CD4-positive, alpha-beta T cell (primary cell): Measurements from ENCODE around the gene ZGPAT. TPM values are rescaled to one million over a fixed set of nuclear protein-coding genes. Genes with fewer than 3 reads are reported as not detected.

Experiments used
- ATAC-seq: fragments of 200-7000 bp; cut with Tn5 transposase; one replicate; pipeline ENCODE4 v1.10.0; 2022; ENCODE audit warnings: mild to moderate bottlenecking; ENCODE audit not compliant: poor library complexity
- CTCF ChIA-PET: fragments of 350-600 bp; sonication (Branson Sonifier 250); formaldehyde crosslinking; loops from one replicate; lab custom pipeline; 2021; ENCODE audit warnings: antibody characterized with exemption, inconsistent platforms; lab: Charles Lee
- POLR2A ChIA-PET: fragments of 350-600 bp; sonication (Branson Sonifier 250); formaldehyde crosslinking; loops from one replicate; lab custom pipeline; 2021; ENCODE audit warnings: antibody characterized with exemption, inconsistent platforms; lab: Charles Lee
- DNase-seq, 14 experiments: peaks; one replicate each; pipeline ENCODE4 v3.0.0-alpha.2; 2013 to 2020; ENCODE audit warnings: mixed read lengths in 2 of 14
- H3K27ac ChIP-seq, 2 donors: one replicate each; pipeline versions ENCODE4 v1.5.1 to v1.7.0; 2013; ENCODE audit warnings: low read length in 2 of 2, low read depth in 1 of 2, mild to moderate bottlenecking in 1 of 2
- H3K27me3 ChIP-seq, 2 experiments: 1 replicate in 1 of 2; 2 replicates in 1 of 2; pipeline versions ENCODE4 v1.6.1 to v1.7.0; 2013; ENCODE audit warnings: low read length in 2 of 2, control low read depth in 1 of 2, mild to moderate bottlenecking in 1 of 2, moderate library complexity in 1 of 2; ENCODE audit not compliant: insufficient read depth in 2 of 2, control insufficient read depth in 1 of 2
- H3K36me3 ChIP-seq: one replicate; pipeline ENCODE4 v1.6.1; 2013; ENCODE audit warnings: low read length, control low read depth; ENCODE audit not compliant: insufficient read depth
- H3K4me1 ChIP-seq: one replicate; pipeline ENCODE4 v1.6.1; 2013; ENCODE audit warnings: low read length, control low read depth; ENCODE audit not compliant: insufficient read depth
- H3K4me3 ChIP-seq: one replicate; pipeline ENCODE4 v1.5.1; 2013; ENCODE audit warnings: mild to moderate bottlenecking, low read length, moderate library complexity
- H3K9me3 ChIP-seq, 2 experiments: 1 replicate in 1 of 2; 2 replicates in 1 of 2; pipeline versions ENCODE4 v1.6.1 to v1.7.0; 2013; ENCODE audit warnings: low read length in 2 of 2, mild to moderate bottlenecking in 2 of 2, control low read depth in 1 of 2, moderate library complexity in 1 of 2; ENCODE audit not compliant: control insufficient read depth in 1 of 2, insufficient read depth in 1 of 2
- H3K27ac Mint-ChIP-seq: one replicate; pipeline ENCODE4 v1.8.0; 2020; ENCODE audit warnings: mixed read lengths
- H3K27me3 Mint-ChIP-seq: one replicate; pipeline ENCODE4 v1.8.0; 2021; ENCODE audit warnings: mixed read lengths
- H3K36me3 Mint-ChIP-seq: one replicate; pipeline ENCODE4 v1.8.0; 2021; ENCODE audit warnings: low read depth, mixed read lengths
- H3K4me1 Mint-ChIP-seq: one replicate; pipeline ENCODE4 v1.8.0; 2021; ENCODE audit warnings: low read depth, mixed read lengths
- H3K4me3 Mint-ChIP-seq: one replicate; pipeline ENCODE4 v1.8.0; 2020; ENCODE audit warnings: mild to moderate bottlenecking, mixed read lengths
- H3K9me3 Mint-ChIP-seq: one replicate; pipeline ENCODE4 v1.8.0; 2020; ENCODE audit warnings: mixed read lengths
- intact Hi-C, 2 experiments: fragments of 100-400 bp; cut with DNase I in 1 of 2; cut with micrococcal nuclease in 1 of 2; formaldehyde crosslinking; loops; one replicate each; pipeline versions ENCODE4 v1.15.1 to v1.9.0; 2023 to 2025; cut with DNase I, micrococcal nuclease
- total RNA-seq, 174 experiments: library from RNA in 2 of 174; stranded (reverse) in 2 of 174; gene quantifications; one replicate each; pipeline ENCODE4 v1.2.3 and lab custom pipeline; 2021 to 2026
- TF ChIP-seq, protein P1 (sequence below): fragments of 200-600 bp; IDR thresholded peaks from one replicate; pipeline ENCODE4 v1.8.0; 2022; ENCODE audit warnings: antibody characterized with exemption, mild to moderate bottlenecking

The ZGPAT gene
- total RNA-seq, 2 experiments from 2014 or later, result 28.2 to 33.4 TPM

DNA sequence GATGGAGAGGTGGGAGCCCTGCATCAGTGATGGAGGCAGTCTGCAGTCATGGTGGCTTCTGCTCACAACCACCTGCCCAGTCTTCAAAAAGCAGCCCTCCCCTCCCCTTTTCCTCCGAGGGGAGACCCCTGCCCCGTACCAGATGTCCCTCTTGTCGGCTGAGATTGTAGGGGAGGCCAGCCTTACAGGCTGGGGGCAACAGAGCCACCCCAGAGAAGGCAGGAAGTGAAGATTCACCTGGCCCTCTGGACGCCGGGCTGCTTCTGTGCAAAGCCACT lies 6.8 kb upstream of the ZGPAT start:
- H3K27me3 Mint-ChIP-seq, result no peaks in the 10 kb centered on the region
- ATAC-seq (no peak), DNase-seq (peak in 1 of 14 experiments; percentile 1)
- Histone ChIP-seq H3K36me3 (peaks cover 34% of the 10 kb centered on the region), H3K27me3 (no peaks in the 10 kb centered on the region), H3K4me3 (no peak overlapping the region), H3K4me1 (peaks cover 60% of the 10 kb centered on the region), H3K9me3 (no peaks in the 10 kb centered on the region), H3K27ac (no peak overlapping the region)
- ChIA-PET POLR2A (no interaction called here), CTCF (no interaction called here)
- peaks cover 9% of the 10 kb centered on the region for H3K4me1 Mint-ChIP-seq
- TF ChIP-seq, protein P1, sequence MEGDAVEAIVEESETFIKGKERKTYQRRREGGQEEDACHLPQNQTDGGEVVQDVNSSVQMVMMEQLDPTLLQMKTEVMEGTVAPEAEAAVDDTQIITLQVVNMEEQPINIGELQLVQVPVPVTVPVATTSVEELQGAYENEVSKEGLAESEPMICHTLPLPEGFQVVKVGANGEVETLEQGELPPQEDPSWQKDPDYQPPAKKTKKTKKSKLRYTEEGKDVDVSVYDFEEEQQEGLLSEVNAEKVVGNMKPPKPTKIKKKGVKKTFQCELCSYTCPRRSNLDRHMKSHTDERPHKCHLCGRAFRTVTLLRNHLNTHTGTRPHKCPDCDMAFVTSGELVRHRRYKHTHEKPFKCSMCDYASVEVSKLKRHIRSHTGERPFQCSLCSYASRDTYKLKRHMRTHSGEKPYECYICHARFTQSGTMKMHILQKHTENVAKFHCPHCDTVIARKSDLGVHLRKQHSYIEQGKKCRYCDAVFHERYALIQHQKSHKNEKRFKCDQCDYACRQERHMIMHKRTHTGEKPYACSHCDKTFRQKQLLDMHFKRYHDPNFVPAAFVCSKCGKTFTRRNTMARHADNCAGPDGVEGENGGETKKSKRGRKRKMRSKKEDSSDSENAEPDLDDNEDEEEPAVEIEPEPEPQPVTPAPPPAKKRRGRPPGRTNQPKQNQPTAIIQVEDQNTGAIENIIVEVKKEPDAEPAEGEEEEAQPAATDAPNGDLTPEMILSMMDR, result no peak
- H3K4me3 Mint-ChIP-seq, result no peak overlapping the region
- H3K27ac Mint-ChIP-seq, result peak overlapping the region; percentile 24
- H3K9me3 Mint-ChIP-seq, result no peaks in the 10 kb centered on the region
- peaks cover 18% of the 10 kb centered on the region for H3K36me3 Mint-ChIP-seq
- intact Hi-C loops, result loop anchor here in 1 of 2 experiments (10.0 kb wide), 1 partner anchor 274 kb away; the partner anchor contains the start of gene SAMD10

DNA sequence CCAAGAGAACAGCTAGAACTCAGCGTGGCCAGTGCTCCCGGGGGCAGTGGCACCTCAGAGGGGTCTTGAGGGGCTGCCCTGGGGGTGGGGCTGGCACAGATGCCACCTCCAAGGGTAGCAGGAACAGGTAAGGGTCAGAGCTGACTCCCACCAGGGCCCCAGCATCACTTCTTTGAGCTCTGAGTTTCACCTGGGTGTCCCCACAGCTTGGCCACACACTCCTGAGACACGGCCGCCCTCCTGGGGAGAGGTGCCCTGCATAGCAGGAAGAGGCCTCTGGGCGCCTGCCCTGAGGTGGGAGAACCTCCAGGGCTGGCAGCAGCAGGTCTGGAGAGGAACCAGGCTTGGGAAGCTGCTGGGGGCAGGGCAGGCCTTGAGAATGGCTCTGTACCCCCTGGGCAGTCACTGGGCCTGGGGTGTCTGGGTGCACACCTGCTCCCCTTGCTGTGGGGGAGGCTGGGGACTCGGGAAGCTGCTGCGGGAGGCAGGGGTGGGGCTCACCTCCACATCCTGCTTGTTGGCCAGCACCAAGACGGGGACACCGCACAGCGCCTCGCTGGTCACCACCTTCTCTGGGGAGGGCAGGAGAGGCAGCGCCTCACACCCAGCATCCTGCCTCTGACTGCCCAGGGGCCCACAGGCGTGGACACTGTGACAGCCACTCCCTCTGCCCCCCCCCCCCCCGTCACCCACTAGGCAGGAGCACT lies 6.4 kb upstream of the ZGPAT start:
- CTCF ChIA-PET, result no interaction called here
- Histone ChIP-seq H3K4me1 (peaks cover 60% of the 10 kb centered on the region), H3K9me3 (no peaks in the 10 kb centered on the region), H3K27me3 (no peaks in the 10 kb centered on the region), H3K4me3 (no peak overlapping the region), H3K36me3 (peaks cover 39% of the 10 kb centered on the region), H3K27ac (peak overlapping the region in 1 of 2 donors; percentile 21)
- intact Hi-C loops, result loop anchor here in 1 of 2 experiments (10.0 kb wide), 1 partner anchor 273 kb away; the partner anchor contains the start of gene SAMD10
- no peaks in the 10 kb centered on the region for H3K9me3 Mint-ChIP-seq
- no peak overlapping the region for H3K4me3 Mint-ChIP-seq
- DNase-seq, result peak in 2 of 14 experiments; percentile 3 to 27
- H3K27ac Mint-ChIP-seq, result peak overlapping the region; percentile 24
- H3K36me3 Mint-ChIP-seq, result peaks cover 18% of the 10 kb centered on the region
- H3K27me3 Mint-ChIP-seq, result no peaks in the 10 kb centered on the region
- peaks cover 6% of the 10 kb centered on the region for H3K4me1 Mint-ChIP-seq
- TF ChIP-seq, protein P1, result no peak
- ATAC-seq, result no peak
- POLR2A ChIA-PET, result no interaction called here

DNA sequence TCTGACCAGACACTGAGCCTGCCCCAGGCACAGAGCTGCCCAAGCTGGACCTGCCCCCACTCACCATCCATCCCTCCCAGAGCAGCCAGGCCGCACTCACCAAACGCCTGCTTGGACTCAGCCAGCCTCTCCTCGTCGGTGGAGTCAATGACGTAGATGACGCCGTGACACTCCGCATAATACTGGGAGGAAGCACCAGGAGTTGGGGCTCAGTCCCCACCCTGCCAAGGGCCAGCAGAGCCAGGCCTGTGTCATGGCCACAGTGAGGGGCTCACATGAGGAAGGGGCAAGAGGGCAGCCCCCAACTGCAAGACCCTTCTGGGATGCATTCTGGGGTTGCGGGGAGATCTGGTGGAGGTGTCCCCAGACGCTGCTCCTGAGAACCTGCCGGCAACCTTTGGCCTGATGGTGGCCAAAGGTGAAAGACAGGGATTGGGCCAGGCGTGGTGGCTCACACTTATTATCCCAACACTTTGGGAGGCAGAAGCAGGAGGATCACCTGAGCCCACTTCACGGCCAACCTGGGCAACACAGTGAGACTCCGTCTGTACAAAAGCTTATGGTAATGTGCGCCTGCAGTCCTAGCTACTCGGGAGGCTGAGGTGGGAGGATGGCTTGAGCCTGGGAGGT lies 5.7 kb upstream of the ZGPAT start:
- H3K4me1 Mint-ChIP-seq, result peaks cover 13% of the 10 kb centered on the region
- no peak overlapping the region for H3K4me3 Mint-ChIP-seq
- H3K36me3 ChIP-seq, result peaks cover 41% of the 10 kb centered on the region

More for the DNA sequence above, 5.7 kb upstream of the ZGPAT start:
- H3K4me3 ChIP-seq, result no peak overlapping the region
- H3K9me3 ChIP-seq, result no peaks in the 10 kb centered on the region
- H3K9me3 Mint-ChIP-seq, result no peaks in the 10 kb centered on the region
- peaks cover 25% of the 10 kb centered on the region for H3K36me3 Mint-ChIP-seq
- intact Hi-C loops, result loop anchor here in 1 of 2 experiments (10.0 kb wide), 1 partner anchor 273 kb away; the partner anchor contains the start of gene SAMD10
- POLR2A ChIA-PET, result no interaction called here
- H3K27me3 Mint-ChIP-seq, result no peaks in the 10 kb centered on the region
- DNase-seq (peak in 2 of 14 experiments; percentile 1 to 24), ATAC-seq (no peak)
- H3K27ac Mint-ChIP-seq, result peak overlapping the region; percentile 14
- CTCF ChIA-PET, result no interaction called here
- TF ChIP-seq, protein P1, result no peak
- H3K4me1 ChIP-seq, result peaks cover 60% of the 10 kb centered on the region
- peak overlapping the region in 1 of 2 donors; percentile 21 for H3K27ac ChIP-seq
- H3K27me3 ChIP-seq, result no peaks in the 10 kb centered on the region
